ENCODE measurements around the gene NELFE.

DNA sequence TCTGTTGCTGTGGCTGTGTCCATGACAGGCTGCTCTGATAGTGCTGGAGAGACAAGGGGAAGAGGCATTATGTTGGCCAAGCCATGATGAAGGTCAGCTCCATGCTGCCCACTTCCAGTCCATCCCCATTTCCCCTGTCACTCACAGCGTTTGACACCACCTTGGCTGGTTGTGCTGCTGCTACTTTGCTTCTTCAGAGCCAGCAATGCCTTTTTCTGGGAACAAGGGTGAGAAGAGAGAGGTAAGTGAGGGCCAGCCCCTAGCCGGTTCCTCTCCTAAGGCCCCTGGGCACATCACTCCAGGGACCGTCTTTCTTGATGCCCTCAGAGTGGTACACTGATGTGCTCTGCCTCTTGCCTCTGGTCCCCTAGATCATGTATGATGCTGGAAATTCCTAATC, 2.0 kb downstream of the NELFE start:
- TF ChIP-seq EZH2phosphoT487 (IDR thresholded peaks at IDR 0.05; ENCODE audit: insufficient read depth, low read depth) (no peak), EZH2 (IDR thresholded peaks at IDR 0.05; ENCODE audit: insufficient read depth, poor library complexity, severe bottlenecking) (no peak)

Data from GM23248 (cell line).